ENCODE data around the gene RCBTB2. TPM values are rescaled to one million over a fixed set of nuclear protein-coding genes. Genes with fewer than 3 reads are reported as not detected.

The RCBTB2 gene
- total and polyA plus RNA-seq, 7 donors, result 4.2 to 21.9 (median 9.9) TPM

DNA sequence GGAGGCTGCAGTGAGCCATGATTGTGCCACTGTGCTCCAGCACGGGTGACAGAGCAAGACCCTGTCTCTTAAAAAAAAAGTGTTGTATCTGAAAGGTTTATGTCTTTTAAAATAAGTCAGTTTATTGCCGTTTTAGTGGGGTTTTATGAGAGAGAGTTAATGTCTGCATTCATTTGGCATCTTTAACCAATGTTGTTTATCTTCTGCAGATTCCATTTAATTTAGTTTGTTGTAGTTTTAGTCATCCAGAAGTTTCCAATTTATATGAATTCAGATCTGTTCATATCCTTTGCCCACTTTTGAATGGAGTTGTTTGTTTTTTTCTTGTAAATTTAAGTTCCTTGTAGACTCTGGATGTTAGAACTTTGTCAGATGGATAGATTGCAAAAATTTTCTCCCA is 83.2 kb downstream of the RCBTB2 start:
- Histone ChIP-seq H3K9me3 (peaks cover 0 to 7% (median 0%) of the 10 kb centered on the region in 4 donors), H3K4me3 (no peak overlapping the region), H3K27me3 (no peaks in the 10 kb centered on the region), H3K36me3 (peaks cover 0 to 19% (median 0%) of the 10 kb centered on the region in 4 donors), H3K27ac (peak overlapping the region in 1 of 4 donors; percentile 14), H3K4me1 (peaks cover 0 to 6% (median 0%) of the 10 kb centered on the region in 4 donors)
- TF ChIP-seq, protein P1, sequence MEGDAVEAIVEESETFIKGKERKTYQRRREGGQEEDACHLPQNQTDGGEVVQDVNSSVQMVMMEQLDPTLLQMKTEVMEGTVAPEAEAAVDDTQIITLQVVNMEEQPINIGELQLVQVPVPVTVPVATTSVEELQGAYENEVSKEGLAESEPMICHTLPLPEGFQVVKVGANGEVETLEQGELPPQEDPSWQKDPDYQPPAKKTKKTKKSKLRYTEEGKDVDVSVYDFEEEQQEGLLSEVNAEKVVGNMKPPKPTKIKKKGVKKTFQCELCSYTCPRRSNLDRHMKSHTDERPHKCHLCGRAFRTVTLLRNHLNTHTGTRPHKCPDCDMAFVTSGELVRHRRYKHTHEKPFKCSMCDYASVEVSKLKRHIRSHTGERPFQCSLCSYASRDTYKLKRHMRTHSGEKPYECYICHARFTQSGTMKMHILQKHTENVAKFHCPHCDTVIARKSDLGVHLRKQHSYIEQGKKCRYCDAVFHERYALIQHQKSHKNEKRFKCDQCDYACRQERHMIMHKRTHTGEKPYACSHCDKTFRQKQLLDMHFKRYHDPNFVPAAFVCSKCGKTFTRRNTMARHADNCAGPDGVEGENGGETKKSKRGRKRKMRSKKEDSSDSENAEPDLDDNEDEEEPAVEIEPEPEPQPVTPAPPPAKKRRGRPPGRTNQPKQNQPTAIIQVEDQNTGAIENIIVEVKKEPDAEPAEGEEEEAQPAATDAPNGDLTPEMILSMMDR (IDR thresholded peaks at IDR 0.05), result no peak
- TF ChIP-seq EP300 (IDR thresholded peaks at IDR 0.05) (no peak), POLR2A (IDR thresholded peaks at IDR 0.05) (no peak), POLR2AphosphoS5 (IDR thresholded peaks at IDR 0.05) (no peak)
- WGBS, 2 donors, result 68 to 74% methylated on average over 2 of the region's 2 CpGs
- intact Hi-C loops (cut with DNase I), result no loop called here
- DNase-seq, result no peak

DNA sequence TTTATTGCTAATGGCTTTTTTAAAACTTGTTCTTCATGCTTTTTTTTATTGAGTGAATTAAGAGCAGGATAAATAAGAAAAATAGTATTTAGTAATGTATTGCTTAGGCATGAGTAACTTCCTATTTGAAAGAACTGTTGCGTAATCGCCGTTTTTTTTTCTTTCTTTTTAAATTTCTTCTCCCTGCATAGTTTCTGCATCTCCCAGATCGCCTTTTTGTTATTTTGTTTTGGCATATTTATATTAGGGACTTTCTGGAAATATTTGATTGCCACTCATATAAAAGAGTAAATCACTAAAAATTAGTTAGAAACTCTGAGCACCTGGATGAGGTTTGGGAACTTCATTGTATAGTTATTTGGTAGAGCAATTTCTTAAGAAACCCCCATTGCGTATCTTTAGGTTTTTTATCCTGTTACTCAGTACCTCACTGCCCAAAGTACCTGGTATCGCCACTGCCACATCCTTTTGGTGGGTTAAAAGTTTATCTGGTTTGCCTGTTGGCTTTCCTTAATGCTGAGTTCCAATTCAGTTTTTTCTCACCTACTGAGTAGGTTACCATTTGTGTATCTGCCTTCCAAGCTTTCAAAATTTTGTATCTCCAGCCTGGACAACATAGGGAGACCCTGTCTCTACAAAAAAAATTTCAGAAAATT is 83.8 kb downstream of the RCBTB2 start:
- TF ChIP-seq POLR2A (IDR thresholded peaks at IDR 0.05), result no peak
- TF ChIP-seq, protein P1 (IDR thresholded peaks at IDR 0.05), result no peak
- no peak for TF ChIP-seq EP300 (IDR thresholded peaks at IDR 0.05)
- no peak for TF ChIP-seq POLR2AphosphoS5 (IDR thresholded peaks at IDR 0.05)
- peak overlapping the region in 1 of 4 donors; percentile 19 for H3K27ac ChIP-seq
- peaks cover 0 to 7% (median 0%) of the 10 kb centered on the region in 4 donors for H3K9me3 ChIP-seq
- DNase-seq, result no peak
- peaks cover 0 to 13% (median 0%) of the 10 kb centered on the region in 4 donors for H3K36me3 ChIP-seq
- 49 to 76% methylated on average over 6 of the region's 6 CpGs for WGBS, 2 donors
- no peaks in the 10 kb centered on the region for H3K27me3 ChIP-seq
- H3K4me3 ChIP-seq, result no peak overlapping the region
- intact Hi-C loops (cut with DNase I), result no loop called here
- peaks cover 0 to 6% (median 0%) of the 10 kb centered on the region in 4 donors for H3K4me1 ChIP-seq

- intact Hi-C loops (cut with DNase I), result no loop called here
- no peak for DNase-seq
- WGBS, 2 donors, result 69 to 70% methylated on average over 3 of the region's 3 CpGs
- H3K4me1 ChIP-seq, result peaks cover 0 to 6% (median 0%) of the 10 kb centered on the region in 4 donors
- H3K27me3 ChIP-seq, result no peaks in the 10 kb centered on the region
- H3K4me3 ChIP-seq, result no peak overlapping the region
- TF ChIP-seq POLR2AphosphoS5 (IDR thresholded peaks at IDR 0.05), result no peak
- TF ChIP-seq, protein P1 (IDR thresholded peaks at IDR 0.05), result no peak
- no peak for TF ChIP-seq POLR2A (IDR thresholded peaks at IDR 0.05)
- TF ChIP-seq EP300 (IDR thresholded peaks at IDR 0.05), result no peak
- H3K36me3 ChIP-seq, result peaks cover 0 to 7% (median 0%) of the 10 kb centered on the region in 4 donors
- H3K9me3 ChIP-seq, result peaks cover 0 to 7% (median 0%) of the 10 kb centered on the region in 4 donors
- peak overlapping the region in 1 of 4 donors; percentile 19 for H3K27ac ChIP-seq
Measured at GRCh38 chr13:48448285-48448958, 84.5 kb downstream of the RCBTB2 start.

DNA sequence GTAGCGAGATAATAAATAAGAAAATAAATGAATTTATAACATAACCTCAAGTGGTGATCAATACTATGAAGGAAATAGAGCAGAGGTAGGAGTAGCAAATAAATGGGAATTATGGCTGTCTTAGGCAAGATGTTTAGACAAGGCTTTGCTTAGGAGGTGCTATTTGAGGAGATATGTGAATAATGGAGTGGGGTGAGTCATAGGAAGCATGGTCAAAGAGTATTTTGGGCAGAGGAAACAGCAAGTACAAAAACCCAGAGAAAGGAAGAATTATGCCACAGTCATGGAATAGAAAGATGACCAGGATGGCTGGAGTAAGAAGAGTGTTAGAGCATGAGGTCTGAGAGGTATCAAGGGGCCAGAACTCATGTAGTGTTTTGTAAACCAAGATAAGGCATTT is 86.4 kb downstream of the RCBTB2 start:
- peaks cover 0 to 7% (median 0%) of the 10 kb centered on the region in 4 donors for H3K9me3 ChIP-seq
- no peaks in the 10 kb centered on the region for H3K36me3 ChIP-seq
- peaks cover 0 to 6% (median 0%) of the 10 kb centered on the region in 4 donors for H3K4me1 ChIP-seq
- H3K27ac ChIP-seq, result no peak overlapping the region
- 97 to 98% methylated on average over 1 of the region's 1 CpG for WGBS, 2 donors
- H3K4me3 ChIP-seq, result no peak overlapping the region
- TF ChIP-seq POLR2AphosphoS5 (IDR thresholded peaks at IDR 0.05) (no peak), POLR2A (IDR thresholded peaks at IDR 0.05) (no peak)
- TF ChIP-seq, protein P1 (IDR thresholded peaks at IDR 0.05), result no peak
- DNase-seq, result no peak
- no peaks in the 10 kb centered on the region for H3K27me3 ChIP-seq
- intact Hi-C loops (cut with DNase I), result no loop called here
